Esophagus squamous epithelium (tissue), 4 donors: ENCODE measurements around the gene GALNT14.

Experiments
- CTCF ChIP-seq, 6 experiments: fragments of 450-650 bp in 4 of 6; fragments of 200-600 bp in 2 of 6; sonication (generic) in 2 of 6; IDR thresholded peaks; one replicate each; pipeline ENCODE4 v1.5.1; 2016 to 2019; ENCODE audit warnings: antibody characterized with exemption in 6 of 6, mild to moderate bottlenecking in 4 of 6, moderate library complexity in 4 of 6
- POLR2A ChIP-seq, 4 donors: fragments of 450-650 bp; IDR thresholded peaks; one replicate each; pipeline ENCODE4 v1.6.1; 2017; ENCODE audit warnings: antibody characterized with exemption in 4 of 4, mild to moderate bottlenecking in 4 of 4, moderate library complexity in 3 of 4

GRCh38 chr2:31136000-31136399 is 2.2 kb downstream of the GALNT14 start:
- TF ChIP-seq CTCF (IDR thresholded peaks at IDR 0.05) (no peak), POLR2A (IDR thresholded peaks at IDR 0.05) (no peak)
